ENCODE data around the gene PRDX3. TPM values are rescaled to one million over a fixed set of nuclear protein-coding genes. Genes with fewer than 3 reads are reported as not detected.
"Not testable (repeated sequence)": the region's sequence is repeated elsewhere in the genome, so short reads cannot be mapped to it uniquely, and the experiment has no call there.

Gene PRDX3
- total RNA-seq, 1 experiment from 2014 or later, result 376 TPM

- no peaks in the 10 kb centered on the region for H3K27me3 ChIP-seq (replicated peaks)
- peaks cover 52% of the 10 kb centered on the region for H3K36me3 ChIP-seq
- H3K4me3 ChIP-seq, result peak overlapping the region; percentile 87
- peaks cover 15% of the 10 kb centered on the region for H3K4me1 ChIP-seq (replicated peaks)
- peak overlapping the region; percentile 59; the same call in 1 of the 2 replicates for H3K27ac ChIP-seq
- H3K9me3 ChIP-seq (replicated peaks), result no peaks in the 10 kb centered on the region
- DNase-seq (ENCODE audit: low read depth in 1 of 2, low spot score in 2 of 2), result no peak
These were observed 12.5 kb downstream of the PRDX3 start for GRCh38 chr10:119166118-119166500.

DNA sequence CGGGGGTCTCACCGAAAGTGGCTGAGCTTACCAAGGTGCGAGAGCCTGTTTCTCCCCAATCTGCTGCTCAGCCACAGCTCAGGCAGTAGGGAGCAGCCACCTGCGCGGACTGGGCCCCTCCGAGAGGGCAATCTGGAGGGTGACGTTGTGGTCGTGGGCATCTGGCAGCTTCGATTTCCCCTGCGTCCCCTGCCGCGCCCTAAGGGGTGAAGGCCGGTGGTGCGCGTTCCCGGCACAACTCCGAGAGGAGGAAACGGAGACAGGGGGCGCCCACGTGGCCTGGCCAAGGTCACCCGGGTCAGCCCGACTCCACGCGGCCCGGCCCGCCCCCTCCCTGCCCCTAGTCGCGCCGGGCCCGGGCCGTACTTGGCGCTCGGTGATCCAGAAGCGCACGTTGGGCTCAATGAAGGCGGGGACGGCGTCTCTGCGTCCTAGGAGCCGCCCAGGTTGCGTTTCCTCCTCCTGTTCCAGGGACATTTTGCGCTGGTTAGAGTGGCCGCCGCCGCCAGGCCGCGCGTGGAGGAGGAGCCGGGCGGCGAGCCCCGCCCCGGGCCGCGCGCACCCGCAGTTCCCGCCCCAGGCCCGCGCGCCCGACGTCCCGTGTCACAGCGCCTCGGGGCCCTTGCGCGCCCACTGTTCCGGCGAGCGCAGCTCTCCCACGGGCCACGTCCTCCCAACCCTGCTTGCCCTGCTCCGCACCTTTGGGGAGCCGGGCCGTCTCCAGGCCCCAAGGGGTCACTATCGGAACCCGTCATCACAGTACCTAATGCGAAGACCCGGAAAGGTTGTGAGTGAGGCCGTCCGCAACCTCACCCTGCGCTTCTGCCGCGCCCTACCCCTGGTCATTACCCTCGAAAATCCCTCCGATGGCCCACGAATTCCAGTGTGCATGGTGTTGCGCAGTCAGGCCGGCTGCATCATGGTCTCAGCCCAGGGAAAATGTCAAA is 13.2 kb downstream of the PRDX3 start, which contains the start of gene SFXN4:
Gene SFXN4, minus strand, starts transcription at position 544 of the 947 bp plus-strand sequence. Its CDS starts 67 bp downstream, at position 477.
- H3K4me1 ChIP-seq (replicated peaks), result peaks cover 15% of the 10 kb centered on the region
- H3K4me3 ChIP-seq, result peak within 1 kb of the TSS; percentile 87
- H3K9me3 ChIP-seq (replicated peaks), result no peaks in the 10 kb centered on the region
- peak; percentile 63 to 73 for DNase-seq (ENCODE audit: low read depth in 1 of 2, low spot score in 2 of 2)
- peaks cover 48% of the 10 kb centered on the region for H3K36me3 ChIP-seq
- H3K27me3 ChIP-seq (replicated peaks), result no peaks in the 10 kb centered on the region
- peak within 1 kb of the TSS; percentile 59 for H3K27ac ChIP-seq

DNA sequence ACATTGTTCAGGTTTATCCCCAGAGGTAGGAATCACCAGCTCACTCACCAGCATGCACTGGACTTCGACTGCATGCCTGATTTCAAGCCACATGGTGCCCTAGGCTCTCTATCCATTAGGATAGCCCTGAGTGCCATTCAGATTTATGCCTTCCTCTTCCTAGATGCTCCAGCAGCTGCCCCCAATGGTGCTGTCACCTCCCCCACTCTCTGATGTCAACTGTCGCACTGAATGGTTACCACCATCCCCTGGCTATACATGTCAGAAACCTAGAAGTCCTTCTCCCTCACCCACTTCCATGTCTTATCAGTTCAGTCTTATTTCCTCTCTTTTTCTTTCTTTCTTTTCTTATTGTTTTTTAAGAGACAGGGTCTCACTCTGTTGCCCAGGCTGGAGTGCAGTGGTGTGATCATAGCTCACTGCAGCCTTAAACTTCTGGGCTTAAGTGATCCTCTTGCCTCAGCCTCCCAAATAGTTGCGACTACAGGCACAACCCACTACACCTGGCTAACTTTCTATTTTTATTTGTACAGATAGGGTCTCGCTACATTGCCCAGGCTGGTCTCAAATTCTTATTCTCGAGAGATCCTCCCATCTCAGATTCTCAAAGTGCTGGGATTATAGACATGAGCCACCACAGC is 16.0 kb downstream of the PRDX3 start:
- Histone ChIP-seq H3K4me3 (no peak overlapping the region), H3K4me1 (replicated peaks) (peaks cover 15% of the 10 kb centered on the region), H3K36me3 (peaks cover 21% of the 10 kb centered on the region), H3K27me3 (replicated peaks) (no peaks in the 10 kb centered on the region), H3K27ac (no peak overlapping the region), H3K9me3 (replicated peaks) (no peaks in the 10 kb centered on the region)
- DNase-seq (ENCODE audit: low read depth in 1 of 2, low spot score in 2 of 2), result no peak

DNA sequence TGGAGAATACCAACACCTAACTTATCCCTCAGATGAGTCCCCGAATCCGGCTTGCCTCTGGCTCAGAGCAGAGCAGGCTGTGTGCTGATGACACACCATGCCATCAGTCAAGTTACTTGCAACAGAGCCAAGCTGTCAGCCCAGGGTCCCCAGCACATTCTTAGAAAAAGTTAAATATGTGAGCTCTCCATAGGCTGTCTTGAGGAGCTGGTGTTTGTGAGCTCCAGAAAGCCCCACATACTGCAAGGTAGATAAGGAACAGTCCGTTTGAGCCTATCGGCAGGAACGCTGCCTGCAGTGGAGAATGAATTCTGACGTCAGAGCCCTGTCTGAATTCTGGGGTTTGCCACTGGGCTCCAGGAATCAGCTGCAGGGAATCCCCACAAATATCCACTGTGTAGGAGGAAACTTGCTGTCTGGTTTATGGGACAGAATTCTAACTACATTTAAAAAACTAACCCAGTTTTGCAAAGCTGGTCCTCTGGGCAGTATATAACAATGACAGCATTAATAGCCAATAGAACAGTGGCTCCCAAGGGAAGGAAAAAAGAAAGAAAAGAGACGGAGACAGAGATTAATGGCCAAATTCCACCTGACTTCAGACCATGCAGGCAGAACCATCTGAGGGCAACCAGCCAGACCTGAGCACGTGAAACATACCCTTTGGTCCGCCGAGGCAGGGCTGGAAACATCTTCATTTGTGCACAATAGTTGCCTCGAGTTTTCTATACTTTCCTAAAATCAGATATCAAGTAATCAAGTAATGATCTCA is 16.7 kb downstream of the PRDX3 start:
- Histone ChIP-seq H3K27ac (no peak overlapping the region), H3K9me3 (replicated peaks) (no peaks in the 10 kb centered on the region), H3K4me3 (no peak overlapping the region), H3K4me1 (replicated peaks) (peaks cover 15% of the 10 kb centered on the region), H3K36me3 (peaks cover 16% of the 10 kb centered on the region), H3K27me3 (replicated peaks) (no peaks in the 10 kb centered on the region)
- no peak for DNase-seq (ENCODE audit: low read depth in 1 of 2, low spot score in 2 of 2)

- Histone ChIP-seq H3K9me3 (replicated peaks) (no peaks in the 10 kb centered on the region), H3K4me1 (replicated peaks) (no peaks in the 10 kb centered on the region), H3K36me3 (peaks cover 11% of the 10 kb centered on the region), H3K27ac (no peak overlapping the region), H3K27me3 (replicated peaks) (no peaks in the 10 kb centered on the region), H3K4me3 (no peak overlapping the region)
- DNase-seq (ENCODE audit: low read depth in 1 of 2, low spot score in 2 of 2), result no peak
These were observed 19.3 kb downstream of the PRDX3 start for GRCh38 chr10:119159332-119159731.

GRCh38 chr10:119153661-119154060 is 25.0 kb downstream of the PRDX3 start:
- no peak overlapping the region for H3K27ac ChIP-seq
- H3K4me3 ChIP-seq, result no peak overlapping the region
- H3K36me3 ChIP-seq, result peaks cover 20% of the 10 kb centered on the region

GRCh38 chr10:119153041-119153440 is 25.6 kb downstream of the PRDX3 start:
- Histone ChIP-seq H3K4me3 (no peak overlapping the region), H3K27me3 (replicated peaks) (no peaks in the 10 kb centered on the region), H3K36me3 (peaks cover 22% of the 10 kb centered on the region), H3K4me1 (replicated peaks) (no peaks in the 10 kb centered on the region), H3K27ac (no peak overlapping the region), H3K9me3 (replicated peaks) (no peaks in the 10 kb centered on the region)
- no peak for DNase-seq (ENCODE audit: low read depth in 1 of 2, low spot score in 2 of 2)

More at GRCh38 chr10:119153661-119154060, 25.0 kb downstream of the PRDX3 start:
- Histone ChIP-seq H3K9me3 (replicated peaks) (no peaks in the 10 kb centered on the region), H3K4me1 (replicated peaks) (no peaks in the 10 kb centered on the region), H3K27me3 (replicated peaks) (no peaks in the 10 kb centered on the region)
- no peak for DNase-seq (ENCODE audit: low read depth in 1 of 2, low spot score in 2 of 2)

DNA sequence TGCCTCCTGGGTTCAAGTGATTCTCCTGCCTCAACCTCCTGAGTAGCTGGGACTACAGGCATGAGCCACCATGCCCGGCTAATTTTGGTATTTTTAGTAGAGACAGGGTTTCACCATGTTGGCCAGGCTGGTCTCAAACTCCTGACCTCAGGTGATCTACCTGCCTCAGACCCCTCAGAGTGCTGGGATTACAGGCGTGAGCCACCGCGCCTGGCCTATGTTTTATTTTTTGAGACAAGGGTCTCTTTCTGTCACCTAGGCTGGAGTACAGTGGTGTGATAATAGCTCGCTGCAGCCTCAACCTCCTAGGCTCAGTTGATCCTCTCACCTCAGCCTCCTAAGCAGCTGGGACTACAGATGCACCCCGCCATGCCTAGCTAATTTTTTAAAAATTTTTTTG is 27.0 kb downstream of the PRDX3 start:
- H3K36me3 ChIP-seq, result peaks cover 22% of the 10 kb centered on the region
- H3K4me1 ChIP-seq (replicated peaks); H3K27ac ChIP-seq; H3K27me3 ChIP-seq (replicated peaks); H3K9me3 ChIP-seq (replicated peaks); H3K4me3 ChIP-seq; DNase-seq (ENCODE audit: low read depth in 1 of 2, low spot score in 2 of 2): not testable (repeated sequence)

GRCh38 chr10:119149729-119150128 is 28.9 kb downstream of the PRDX3 start:
- no peaks in the 10 kb centered on the region for H3K4me1 ChIP-seq (replicated peaks)
- no peak overlapping the region for H3K4me3 ChIP-seq
- peaks cover 14% of the 10 kb centered on the region for H3K36me3 ChIP-seq
- no peaks in the 10 kb centered on the region for H3K27me3 ChIP-seq (replicated peaks)
- H3K27ac ChIP-seq, result no peak overlapping the region
- no peaks in the 10 kb centered on the region for H3K9me3 ChIP-seq (replicated peaks)
- no peak for DNase-seq (ENCODE audit: low read depth in 1 of 2, low spot score in 2 of 2)

DNA sequence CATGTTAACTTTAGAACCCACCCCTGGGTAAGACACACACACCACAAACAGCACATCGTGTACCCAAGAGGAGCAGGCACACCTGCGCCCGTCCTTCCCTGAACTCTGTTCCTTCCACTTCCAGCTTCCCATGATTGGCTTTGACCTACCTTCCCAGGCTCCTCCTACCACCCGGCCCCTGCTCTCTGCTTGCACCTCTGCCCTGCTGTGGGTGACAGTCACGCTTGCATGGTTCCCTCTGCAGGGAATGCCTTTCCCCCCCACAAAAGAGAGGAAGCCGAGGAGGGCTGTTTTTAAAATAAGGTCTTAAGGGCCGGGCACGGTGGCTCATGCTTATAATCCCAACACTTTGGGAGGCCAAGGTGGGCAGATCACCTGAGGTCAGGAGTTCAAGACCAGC is 29.5 kb downstream of the PRDX3 start:
- H3K27me3 ChIP-seq (replicated peaks), result no peaks in the 10 kb centered on the region
- H3K4me1 ChIP-seq (replicated peaks), result no peaks in the 10 kb centered on the region
- no peak for DNase-seq (ENCODE audit: low read depth in 1 of 2, low spot score in 2 of 2)
- H3K27ac ChIP-seq, result no peak overlapping the region
- peaks cover 12% of the 10 kb centered on the region for H3K36me3 ChIP-seq
- no peaks in the 10 kb centered on the region for H3K9me3 ChIP-seq (replicated peaks)
- no peak overlapping the region for H3K4me3 ChIP-seq

DNA sequence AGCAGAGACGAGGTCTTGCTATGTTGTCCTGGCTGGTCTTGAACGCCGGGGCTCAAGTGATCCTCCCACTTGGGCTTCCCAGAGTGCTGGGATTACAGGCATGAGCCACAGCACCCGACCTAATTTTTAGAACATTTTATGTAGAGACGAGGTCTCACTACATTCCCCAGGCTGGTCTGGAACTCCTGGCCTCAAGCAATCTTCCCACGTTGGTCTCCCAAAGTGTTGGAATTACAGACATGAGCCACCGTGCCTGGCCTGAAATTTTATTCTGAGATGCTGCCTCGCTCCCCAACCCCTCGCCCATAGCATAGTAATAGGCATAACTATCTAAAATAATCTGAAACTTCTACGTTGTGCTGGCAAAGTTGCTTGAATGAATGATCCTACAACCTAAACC is 35.0 kb downstream of the PRDX3 start:
- Histone ChIP-seq H3K4me1 (replicated peaks) (no peaks in the 10 kb centered on the region), H3K36me3 (peaks cover 13% of the 10 kb centered on the region), H3K27ac (no peak overlapping the region), H3K4me3 (no peak overlapping the region), H3K27me3 (replicated peaks) (no peaks in the 10 kb centered on the region), H3K9me3 (replicated peaks) (no peaks in the 10 kb centered on the region)
- DNase-seq (ENCODE audit: low read depth in 1 of 2, low spot score in 2 of 2), result no peak

- Histone ChIP-seq H3K36me3 (peaks cover 22% of the 10 kb centered on the region), H3K27me3 (replicated peaks) (no peaks in the 10 kb centered on the region), H3K4me3 (no peak overlapping the region), H3K27ac (no peak overlapping the region), H3K9me3 (replicated peaks) (no peaks in the 10 kb centered on the region), H3K4me1 (replicated peaks) (no peaks in the 10 kb centered on the region)
- no peak for DNase-seq (ENCODE audit: low read depth in 1 of 2, low spot score in 2 of 2)
These were observed 37.9 kb downstream of the PRDX3 start for GRCh38 chr10:119140603-119141245.

GRCh38 chr10:119139464-119140067 is 39.0 kb downstream of the PRDX3 start:
- no peaks in the 10 kb centered on the region for H3K4me1 ChIP-seq (replicated peaks)
- no peak overlapping the region for H3K4me3 ChIP-seq
- no peak overlapping the region for H3K27ac ChIP-seq
- DNase-seq (ENCODE audit: low read depth in 1 of 2, low spot score in 2 of 2), result peak; percentile 30 to 56
- peaks cover 23% of the 10 kb centered on the region for H3K36me3 ChIP-seq
- no peaks in the 10 kb centered on the region for H3K9me3 ChIP-seq (replicated peaks)
- no peaks in the 10 kb centered on the region for H3K27me3 ChIP-seq (replicated peaks)

Data from SJSA1 (cell line).